C4-2B (cell line): ENCODE results near the gene GSK3B.

ENCODE experiments used
- CTCF ChIP-seq: fragments of 450-650 bp; conservative IDR thresholded peaks from 2 replicates; pipeline ENCODE4 v1.5.1; 2017; ENCODE audit warnings: mild to moderate bottlenecking
- ZFX ChIP-seq: fragments of 450-650 bp; IDR thresholded peaks from 2 replicates; pipeline ENCODE4 v1.6.1; 2017

- TF ChIP-seq CTCF = no peak
- TF ChIP-seq ZFX = no peak
Observed at GRCh38 chr3:119913021-119913420, 181.2 kb downstream of the GSK3B start.
